ENCODE results near the gene EXOC1L. TPM values are rescaled to one million over a fixed set of nuclear protein-coding genes. Genes with fewer than 3 reads are reported as not detected.

Gene EXOC1L
- total RNA-seq, 4 donors from 2014 or later, result not detected

- TF ChIP-seq, protein P1, sequence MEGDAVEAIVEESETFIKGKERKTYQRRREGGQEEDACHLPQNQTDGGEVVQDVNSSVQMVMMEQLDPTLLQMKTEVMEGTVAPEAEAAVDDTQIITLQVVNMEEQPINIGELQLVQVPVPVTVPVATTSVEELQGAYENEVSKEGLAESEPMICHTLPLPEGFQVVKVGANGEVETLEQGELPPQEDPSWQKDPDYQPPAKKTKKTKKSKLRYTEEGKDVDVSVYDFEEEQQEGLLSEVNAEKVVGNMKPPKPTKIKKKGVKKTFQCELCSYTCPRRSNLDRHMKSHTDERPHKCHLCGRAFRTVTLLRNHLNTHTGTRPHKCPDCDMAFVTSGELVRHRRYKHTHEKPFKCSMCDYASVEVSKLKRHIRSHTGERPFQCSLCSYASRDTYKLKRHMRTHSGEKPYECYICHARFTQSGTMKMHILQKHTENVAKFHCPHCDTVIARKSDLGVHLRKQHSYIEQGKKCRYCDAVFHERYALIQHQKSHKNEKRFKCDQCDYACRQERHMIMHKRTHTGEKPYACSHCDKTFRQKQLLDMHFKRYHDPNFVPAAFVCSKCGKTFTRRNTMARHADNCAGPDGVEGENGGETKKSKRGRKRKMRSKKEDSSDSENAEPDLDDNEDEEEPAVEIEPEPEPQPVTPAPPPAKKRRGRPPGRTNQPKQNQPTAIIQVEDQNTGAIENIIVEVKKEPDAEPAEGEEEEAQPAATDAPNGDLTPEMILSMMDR (IDR thresholded peaks at IDR 0.05; ENCODE audit: low read depth), result no peak
Measured at GRCh38 chr4:55851885-55852284, 32.3 kb downstream of the EXOC1L start.

DNA sequence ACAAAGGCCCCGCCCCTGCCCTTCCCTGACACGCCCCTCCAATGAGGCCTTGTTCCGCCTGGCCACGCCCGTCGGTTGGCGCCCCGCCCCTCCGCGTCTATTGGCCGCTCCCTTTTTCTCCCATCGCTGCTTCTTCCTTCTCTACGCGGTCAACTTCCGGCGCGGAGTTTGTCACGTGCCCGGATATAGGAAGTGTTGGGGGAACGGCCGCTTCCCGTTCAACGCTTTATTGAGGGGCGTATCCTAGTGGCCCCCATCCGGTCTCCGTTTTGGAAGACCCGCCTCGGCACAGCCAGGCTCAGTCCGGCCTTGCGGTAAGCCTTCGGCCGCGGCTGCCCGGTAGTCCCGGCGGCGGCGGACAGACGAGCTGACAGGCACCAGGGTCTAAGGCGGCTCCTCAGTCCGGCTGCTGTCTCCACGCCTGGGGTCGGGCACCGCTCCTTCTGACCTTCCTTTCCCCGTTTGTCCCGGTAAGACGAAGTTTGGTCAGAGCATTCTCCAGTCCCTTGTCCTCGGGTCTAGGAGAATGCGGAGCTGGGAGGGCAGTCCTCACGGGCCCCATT, 34.0 kb downstream of the EXOC1L start, which contains the start of gene EXOC1:
Gene EXOC1, plus strand, starts transcription at position 165 of the 563 bp plus-strand sequence. CDS start 4,676 bp downstream, outside the sequence.
- TF ChIP-seq, protein P1 (IDR thresholded peaks at IDR 0.05; ENCODE audit: low read depth), result no peak

DNA sequence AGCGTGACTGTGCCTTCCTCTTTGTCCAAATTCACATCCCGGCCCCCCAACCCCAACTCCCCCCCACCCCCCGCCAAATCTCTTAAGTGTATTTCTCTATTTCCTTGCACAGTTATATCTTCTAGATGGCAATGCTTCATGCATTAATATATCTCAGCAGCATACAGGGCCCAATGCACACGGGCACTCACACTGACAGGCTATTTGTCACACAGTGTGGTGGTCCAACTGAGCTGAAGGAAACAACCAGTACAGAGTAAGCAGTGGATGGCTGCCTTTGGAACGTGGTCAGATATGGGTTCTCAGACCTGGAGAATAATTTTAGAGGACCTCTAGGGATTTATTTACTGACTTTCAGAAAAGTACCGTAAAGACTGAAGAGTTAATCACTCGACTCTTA, 34.5 kb downstream of the EXOC1L start:
- TF ChIP-seq, protein P1 (IDR thresholded peaks at IDR 0.05; ENCODE audit: low read depth), result no peak

DNA sequence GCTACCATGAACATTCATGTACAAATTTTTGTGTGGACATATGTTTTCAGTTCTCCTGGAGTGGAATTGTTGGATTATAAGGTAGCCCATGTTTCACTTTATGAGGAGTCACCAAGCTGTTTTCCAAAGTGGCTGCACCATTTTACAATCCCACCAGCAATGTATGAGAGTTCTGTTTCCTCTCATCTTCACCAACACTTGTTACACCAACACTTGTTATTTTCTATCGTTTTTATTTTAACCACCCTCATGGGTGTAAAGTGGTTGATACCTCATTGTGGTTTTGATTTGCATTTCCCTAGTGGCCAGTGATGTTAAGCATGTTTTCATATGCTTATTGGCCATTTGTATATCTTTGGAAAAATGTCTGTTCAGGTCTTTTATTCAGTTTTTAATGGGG, 38.0 kb downstream of the EXOC1L start:
- TF ChIP-seq, protein P1 (IDR thresholded peaks at IDR 0.05; ENCODE audit: low read depth), result no peak

- TF ChIP-seq, protein P1 (IDR thresholded peaks at IDR 0.05; ENCODE audit: low read depth), result no peak
Measured at GRCh38 chr4:55859711-55860110, 40.1 kb downstream of the EXOC1L start.

DNA sequence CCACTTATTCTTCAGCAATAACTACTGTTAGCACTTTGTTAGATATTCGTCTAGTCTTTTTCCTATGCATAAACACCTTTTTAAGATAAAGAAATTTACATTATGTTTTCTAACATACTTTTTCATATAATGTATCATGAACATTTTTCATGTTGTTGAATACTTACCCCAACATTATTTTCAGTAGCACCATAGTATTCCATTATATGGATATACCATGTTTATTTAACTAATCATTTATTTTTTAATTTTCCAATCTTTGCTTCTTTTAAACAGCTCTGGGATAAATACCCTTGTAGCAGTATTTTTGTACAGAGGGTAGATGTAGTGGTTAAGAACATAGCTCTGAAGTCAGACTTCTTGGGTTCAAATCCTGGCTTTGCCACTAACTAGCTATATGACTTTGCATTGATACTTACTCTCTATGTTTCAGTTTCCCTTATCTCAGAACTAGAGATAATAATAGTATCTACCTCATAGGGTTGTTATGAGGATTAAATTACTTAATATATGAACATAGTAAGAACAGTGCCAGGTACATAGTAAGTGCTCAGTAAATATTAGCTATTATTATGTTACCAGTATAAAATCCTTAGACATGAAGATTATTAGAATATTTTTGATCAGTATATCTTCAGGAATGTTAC, 45.1 kb downstream of the EXOC1L start:
- TF ChIP-seq, protein P1 (IDR thresholded peaks at IDR 0.05; ENCODE audit: low read depth), result no peak

DNA sequence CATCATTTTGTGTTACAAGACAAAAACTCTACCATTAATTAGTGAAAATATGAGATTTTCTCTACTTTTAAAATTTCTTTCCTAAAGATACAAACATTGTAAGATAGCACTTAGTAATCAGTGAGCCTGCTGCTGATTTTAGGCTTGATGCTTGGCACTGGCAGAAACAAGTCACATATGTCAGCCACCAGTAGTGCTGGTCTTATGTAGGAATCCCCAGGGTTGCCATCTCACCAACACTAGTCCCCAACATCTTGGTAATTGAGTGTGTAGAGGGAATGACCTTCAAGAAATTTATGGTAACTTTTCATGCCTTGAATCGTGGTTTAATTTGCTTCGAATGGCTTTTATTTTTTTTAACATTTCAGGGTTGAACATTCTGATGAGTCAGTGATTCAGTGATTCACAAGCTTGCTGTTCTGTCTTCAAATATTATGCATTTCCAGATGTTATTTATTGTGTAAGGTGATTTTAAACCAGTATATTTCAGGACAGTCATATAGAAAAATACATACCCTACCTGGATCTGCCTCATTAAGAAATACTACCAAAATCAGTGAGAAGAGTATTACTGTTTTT, 45.7 kb downstream of the EXOC1L start:
- TF ChIP-seq, protein P1 (IDR thresholded peaks at IDR 0.05; ENCODE audit: low read depth), result no peak
